GM23248 (cell line): ENCODE measurements around the gene NUB1. TPM values are rescaled to one million over a fixed set of nuclear protein-coding genes. Genes with fewer than 3 reads are reported as not detected.

Experiments
- DNase-seq: peaks from one replicate; pipeline ENCODE4 v3.0.0-alpha.2; 2015
- H2AFZ ChIP-seq: fragments of 200-600 bp; sonication (generic); 2 replicates; pipeline ENCODE4 v1.6.1; 2016; ENCODE audit warnings: antibody characterized with exemption
- H3F3A ChIP-seq: fragments of 200-600 bp; sonication (generic); 2 replicates; pipeline ENCODE4 v1.6.1; 2016; ENCODE audit warnings: mild to moderate bottlenecking, antibody characterized with exemption, mixed run types; ENCODE audit not compliant: insufficient read depth
- H3K27ac ChIP-seq: fragments of 200-600 bp; sonication (generic); 2 replicates; pipeline ENCODE4 v1.5.1; 2016; ENCODE audit warnings: mild to moderate bottlenecking
- H3K27me3 ChIP-seq: fragments of 200-600 bp; sonication (generic); replicated peaks from 2 replicates; pipeline ENCODE4 v1.6.1; 2016; ENCODE audit warnings: mild to moderate bottlenecking; ENCODE audit not compliant: insufficient read depth
- H3K36me3 ChIP-seq: fragments of 200-600 bp; sonication (generic); 2 replicates; pipeline ENCODE4 v1.6.1; 2016; ENCODE audit warnings: low read depth, mild to moderate bottlenecking
- H3K4me1 ChIP-seq: fragments of 200-600 bp; sonication (generic); 2 replicates; pipeline ENCODE4 v1.6.1; 2016; ENCODE audit warnings: mild to moderate bottlenecking; ENCODE audit not compliant: insufficient read depth
- H3K4me2 ChIP-seq: fragments of 200-600 bp; sonication (generic); one replicate; pipeline ENCODE4 v1.6.1; 2016; ENCODE audit warnings: mild to moderate bottlenecking; ENCODE audit not compliant: unreplicated experiment
- H3K4me3 ChIP-seq: fragments of 200-600 bp; sonication (generic); 2 replicates; pipeline ENCODE4 v1.5.1; 2016; ENCODE audit warnings: mild to moderate bottlenecking
- H3K79me2 ChIP-seq: fragments of 200-600 bp; sonication (generic); 2 replicates; pipeline ENCODE4 v1.6.1; 2016; ENCODE audit warnings: mild to moderate bottlenecking; ENCODE audit not compliant: insufficient read depth
- H3K9ac ChIP-seq: fragments of 200-600 bp; sonication (generic); 2 replicates; pipeline ENCODE4 v1.6.1; 2016; ENCODE audit warnings: mild to moderate bottlenecking
- H3K9me2 ChIP-seq: fragments of 200-600 bp; sonication (generic); 2 replicates; pipeline ENCODE4 v1.6.1; 2016; ENCODE audit warnings: mixed run types, mild to moderate bottlenecking, moderate library complexity; ENCODE audit not compliant: insufficient read depth
- H3K9me3 ChIP-seq: fragments of 200-600 bp; sonication (generic); one replicate; pipeline ENCODE4 v1.6.1; 2017; ENCODE audit warnings: low read depth
- H4K20me1 ChIP-seq: fragments of 200-600 bp; sonication (generic); 2 replicates; pipeline ENCODE4 v1.6.0; 2016; ENCODE audit not compliant: insufficient read depth
- EZH2 ChIP-seq: fragments of 200-600 bp; sonication (generic); IDR thresholded peaks from 2 replicates; pipeline ENCODE4 v1.6.1; 2018; ENCODE audit warnings: antibody characterized with exemption, mild to moderate bottlenecking; ENCODE audit not compliant: insufficient read depth, poor library complexity, severe bottlenecking
- EZH2phosphoT487 ChIP-seq: fragments of 200-600 bp; sonication (generic); IDR thresholded peaks from 2 replicates; pipeline ENCODE4 v1.6.1; 2018; ENCODE audit warnings: antibody characterized with exemption, moderate library complexity, mild to moderate bottlenecking, low read depth; ENCODE audit not compliant: insufficient read depth
- WGBS, 2 experiments: methylation state at CpG; one replicate each; pipeline ENCODE4 v1.1.6; 2015 to 2017; ENCODE audit warnings: low lambda C conversion rate in 2 of 2, low coverage in 1 of 2; ENCODE audit errors: missing lambda C conversion rate in 2 of 2; 5-methylcytosine and 5-hydroxymethylcytosine counted together
- in situ Hi-C: fragments of 300-500 bp; cut with MboI; formaldehyde crosslinking; loops from 2 replicates; pipeline ENCODE4 v1.15.0; 2020
- polyA plus RNA-seq: library from polyadenylated mRNA; unstranded; fragments of >200 nt; fragmentation: Nextera tagmentation; extraction: Ambion mirVana; gene quantifications from 2 replicates; pipeline ENCODE4 v1.2.1, GENCODE V29; 2016
- total RNA-seq: library from RNA; depleted of rRNA; stranded (reverse); fragments of >200 nt; shearing (Covaris generic); gene quantifications from 2 replicates; pipeline ENCODE4 v1.2.3, GENCODE V29; 2014

NUB1 gene
- total and polyA plus RNA-seq, 2 experiments from 2014 or later: 43.4 to 48.0 TPM

- Histone ChIP-seq H4K20me1 (no peaks in the 10 kb centered on the region), H3K9me2 (no peaks in the 10 kb centered on the region), H3K79me2 (peaks cover 29% of the 10 kb centered on the region), H3K27me3 (no peaks in the 10 kb centered on the region), H2AFZ (no peak overlapping the region), H3K9ac (no peak overlapping the region), H3K36me3 (peaks cover 9% of the 10 kb centered on the region; the same call in 1 of the 2 replicates), H3K27ac (no peak overlapping the region), H3F3A (peaks cover 11% of the 10 kb centered on the region; the same call in 1 of the 2 replicates), H3K4me3 (no peak overlapping the region), H3K4me1 (peaks cover 14% of the 10 kb centered on the region), H3K9me3 (no peaks in the 10 kb centered on the region), H3K4me2 (peak overlapping the region; percentile 100)
- DNase-seq: no peak
- WGBS, 2 experiments: 94 to 95% methylated on average over 9 of the region's 9 CpGs
- in situ Hi-C loops: no loop called here
- no peak for TF ChIP-seq EZH2phosphoT487
These were observed 1.9 kb downstream of the NUB1 start for GRCh38 chr7:151343516-151343915.

GRCh38 chr7:151345576-151346469 lies 4.2 kb downstream of the NUB1 start:
- Histone ChIP-seq H3K36me3 (peaks cover 16% of the 10 kb centered on the region; the same call in 1 of the 2 replicates), H3K9me2 (no peaks in the 10 kb centered on the region), H2AFZ (no peak overlapping the region), H3K27me3 (no peaks in the 10 kb centered on the region), H3K4me1 (peaks cover 14% of the 10 kb centered on the region), H4K20me1 (no peaks in the 10 kb centered on the region), H3F3A (peaks cover 18% of the 10 kb centered on the region), H3K9me3 (no peaks in the 10 kb centered on the region), H3K79me2 (peaks cover 29% of the 10 kb centered on the region), H3K9ac (no peak overlapping the region), H3K4me2 (no peak overlapping the region), H3K27ac (no peak overlapping the region), H3K4me3 (no peak overlapping the region)
- in situ Hi-C loops: no loop called here
- DNase-seq: no peak
- 62 to 65% methylated on average over 2 of the region's 2 CpGs for WGBS, 2 experiments
- no peak for TF ChIP-seq EZH2phosphoT487
- no peak for TF ChIP-seq EZH2

GRCh38 chr7:151346470-151346769 lies 4.8 kb downstream of the NUB1 start:
- peaks cover 29% of the 10 kb centered on the region for H3K79me2 ChIP-seq
- no peak overlapping the region for H2AFZ ChIP-seq
- H3K9me2 ChIP-seq: no peaks in the 10 kb centered on the region
- no peak overlapping the region for H3K27ac ChIP-seq
- no peak for DNase-seq
- TF ChIP-seq EZH2: no peak
- TF ChIP-seq EZH2phosphoT487: no peak
- in situ Hi-C loops: no loop called here
- no peak overlapping the region for H3K4me3 ChIP-seq
- H4K20me1 ChIP-seq: no peaks in the 10 kb centered on the region
- H3K4me1 ChIP-seq: peaks cover 14% of the 10 kb centered on the region
- H3K9ac ChIP-seq: no peak overlapping the region
- whole genome bisulfite sequencing, 2 experiments: 35 to 48% methylated on average over 2 of the region's 2 CpGs
- H3K27me3 ChIP-seq: no peaks in the 10 kb centered on the region
- peaks cover 18% of the 10 kb centered on the region; the same call in 1 of the 2 replicates for H3K36me3 ChIP-seq
- H3K4me2 ChIP-seq: no peak overlapping the region
- H3K9me3 ChIP-seq: no peaks in the 10 kb centered on the region
- peaks cover 18% of the 10 kb centered on the region for H3F3A ChIP-seq

GRCh38 chr7:151347200-151347599 lies 5.6 kb downstream of the NUB1 start:
- Histone ChIP-seq H3K36me3 (peaks cover 26% of the 10 kb centered on the region), H4K20me1 (no peaks in the 10 kb centered on the region), H3K27me3 (no peaks in the 10 kb centered on the region), H3K79me2 (peaks cover 25% of the 10 kb centered on the region), H3K4me3 (no peak overlapping the region), H3K9me3 (no peaks in the 10 kb centered on the region), H3F3A (peaks cover 18% of the 10 kb centered on the region), H3K4me2 (no peak overlapping the region), H3K9me2 (no peaks in the 10 kb centered on the region), H3K27ac (no peak overlapping the region), H3K9ac (no peak overlapping the region), H3K4me1 (peaks cover 14% of the 10 kb centered on the region), H2AFZ (no peak overlapping the region)
- no peak for DNase-seq
- in situ Hi-C loops: no loop called here
- TF ChIP-seq EZH2phosphoT487: no peak
- 88 to 91% methylated on average over 6 of the region's 6 CpGs for whole genome bisulfite sequencing, 2 experiments
